NCI-H1436 (cell line): Measurements from ENCODE around the gene OAS3.
"Not testable (repeated sequence)": the region's sequence is repeated elsewhere in the genome, so short reads cannot be mapped to it uniquely, and the experiment has no call there.

ENCODE experiments used
- DNase-seq: peaks from one replicate; lab custom pipeline; 2025; lab: John Stamatoyannopoulos, UW

Gene OAS3

GRCh38 chr12:112937741-112938719, at the start of gene OAS3:
Gene OAS3, plus strand, starts transcription at chr12:112938474. Its CDS starts 57 bp downstream, at chr12:112938531.
- peak; percentile 29 for DNase-seq

GRCh38 chr12:112891093-112892024, 46.9 kb upstream of the OAS3 start:
- DNase-seq, result no peak

- DNase-seq, result no peak
Observed at GRCh38 chr12:112892856-112893255, 45.4 kb upstream of the OAS3 start.

- no peak for DNase-seq
Observed at GRCh38 chr12:112894128-112894527, 44.1 kb upstream of the OAS3 start.

- DNase-seq, result no peak
Observed at GRCh38 chr12:112898380-112898779, 39.9 kb upstream of the OAS3 start.

- peak; percentile 18 for DNase-seq
Observed at GRCh38 chr12:112900298-112901145, 37.8 kb upstream of the OAS3 start.

- DNase-seq, result no peak
Observed at GRCh38 chr12:112901271-112901670, 37.0 kb upstream of the OAS3 start.

GRCh38 chr12:112904571-112904970, 33.7 kb upstream of the OAS3 start:
- DNase-seq, result no peak

GRCh38 chr12:112905451-112906089, 32.7 kb upstream of the OAS3 start:
- DNase-seq, result no peak

GRCh38 chr12:112906712-112907414, 31.4 kb upstream of the OAS3 start, which contains the start of gene OAS1:
Gene OAS1, plus strand, starts transcription at chr12:112906962. Its CDS starts 78 bp downstream, at chr12:112907040.
- no peak for DNase-seq

GRCh38 chr12:112907415-112908157, 30.7 kb upstream of the OAS3 start:
- DNase-seq, result no peak

- DNase-seq, result no peak
Observed at GRCh38 chr12:112908548-112908947, 29.7 kb upstream of the OAS3 start.

GRCh38 chr12:112909693-112910092, 28.6 kb upstream of the OAS3 start:
- DNase-seq, result no peak

- no peak for DNase-seq
Observed at GRCh38 chr12:112913038-112913688, 25.1 kb upstream of the OAS3 start.

- not testable (repeated sequence) for DNase-seq
Observed at GRCh38 chr12:112913888-112914287, 24.4 kb upstream of the OAS3 start.

GRCh38 chr12:112916270-112916669, 22.0 kb upstream of the OAS3 start:
- DNase-seq, result no peak

- DNase-seq, result no peak
Observed at GRCh38 chr12:112919121-112919520, 19.2 kb upstream of the OAS3 start.

- no peak for DNase-seq
Observed at GRCh38 chr12:112924986-112925385, 13.3 kb upstream of the OAS3 start.

GRCh38 chr12:112926416-112927033, 11.7 kb upstream of the OAS3 start:
- DNase-seq, result not testable (repeated sequence)
